Neural progenitor cell (in vitro differentiated cells): ENCODE measurements around the gene HHAT.

Experiments
- EZH2 ChIP-seq: fragments of 200-600 bp; sonication (generic); IDR thresholded peaks from 2 replicates; pipeline ENCODE4 v1.6.1; 2017; ENCODE audit warnings: antibody characterized with exemption, mild to moderate bottlenecking, moderate library complexity
- EZH2phosphoT487 ChIP-seq: fragments of 200-600 bp; sonication (generic); IDR thresholded peaks from 2 replicates; pipeline ENCODE4 v1.6.1; 2017; ENCODE audit warnings: antibody characterized with exemption
- TF ChIP-seq, protein P1 (sequence below): fragments of 200-600 bp; sonication (generic); IDR thresholded peaks from 2 replicates; pipeline ENCODE4 v1.5.1; 2017; ENCODE audit warnings: antibody characterized with exemption, mild to moderate bottlenecking

DNA sequence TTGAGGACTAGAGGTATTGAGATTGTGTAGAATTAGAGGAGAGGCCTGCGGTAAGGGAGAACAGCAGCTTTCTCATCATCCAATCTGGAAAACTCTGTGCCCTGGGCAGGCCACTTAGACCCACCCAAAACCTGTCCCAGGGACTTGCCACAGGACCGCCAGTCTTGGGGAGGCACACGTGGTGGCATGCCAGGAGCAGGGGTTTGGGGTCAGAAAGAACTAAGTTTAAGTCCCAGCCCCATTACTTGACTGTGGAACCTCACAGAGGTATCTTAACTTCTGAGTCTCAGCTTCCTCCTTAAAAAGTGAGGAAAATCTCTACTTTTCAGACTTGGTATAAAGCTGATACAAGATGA is 356.6 kb downstream of the HHAT start:
- TF ChIP-seq EZH2 (no peak), EZH2phosphoT487 (no peak)
- TF ChIP-seq, protein P1, sequence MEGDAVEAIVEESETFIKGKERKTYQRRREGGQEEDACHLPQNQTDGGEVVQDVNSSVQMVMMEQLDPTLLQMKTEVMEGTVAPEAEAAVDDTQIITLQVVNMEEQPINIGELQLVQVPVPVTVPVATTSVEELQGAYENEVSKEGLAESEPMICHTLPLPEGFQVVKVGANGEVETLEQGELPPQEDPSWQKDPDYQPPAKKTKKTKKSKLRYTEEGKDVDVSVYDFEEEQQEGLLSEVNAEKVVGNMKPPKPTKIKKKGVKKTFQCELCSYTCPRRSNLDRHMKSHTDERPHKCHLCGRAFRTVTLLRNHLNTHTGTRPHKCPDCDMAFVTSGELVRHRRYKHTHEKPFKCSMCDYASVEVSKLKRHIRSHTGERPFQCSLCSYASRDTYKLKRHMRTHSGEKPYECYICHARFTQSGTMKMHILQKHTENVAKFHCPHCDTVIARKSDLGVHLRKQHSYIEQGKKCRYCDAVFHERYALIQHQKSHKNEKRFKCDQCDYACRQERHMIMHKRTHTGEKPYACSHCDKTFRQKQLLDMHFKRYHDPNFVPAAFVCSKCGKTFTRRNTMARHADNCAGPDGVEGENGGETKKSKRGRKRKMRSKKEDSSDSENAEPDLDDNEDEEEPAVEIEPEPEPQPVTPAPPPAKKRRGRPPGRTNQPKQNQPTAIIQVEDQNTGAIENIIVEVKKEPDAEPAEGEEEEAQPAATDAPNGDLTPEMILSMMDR = no peak
